Stimulated activated CD4-positive, alpha-beta T cell treated with anti-CD3 and anti-CD28 coated beads, Interleukin-15, amount 100 ng/mL, for 24 hours (primary cell): ENCODE data around the gene FOXN3.
"Not testable (repeated sequence)": the region's sequence is repeated elsewhere in the genome, so short reads cannot be mapped to it uniquely, and the experiment has no call there.

Source experiments
- DNase-seq: peaks from one replicate; pipeline ENCODE4 v3.0.0-alpha.2; 2020

Gene FOXN3

GRCh38 chr14:89215531-89215930 is 201.5 kb downstream of the FOXN3 start:
- DNase-seq, result no peak

- DNase-seq, result no peak
These were observed 201.9 kb downstream of the FOXN3 start for GRCh38 chr14:89215114-89215513.

- DNase-seq, result no peak
These were observed 202.6 kb downstream of the FOXN3 start for GRCh38 chr14:89214221-89214965.

- no peak for DNase-seq
These were observed 204.4 kb downstream of the FOXN3 start for GRCh38 chr14:89212386-89213235.

GRCh38 chr14:89209558-89209957 is 207.5 kb downstream of the FOXN3 start:
- no peak for DNase-seq

GRCh38 chr14:89207925-89208328 is 209.1 kb downstream of the FOXN3 start:
- no peak for DNase-seq

- no peak for DNase-seq
These were observed 210.5 kb downstream of the FOXN3 start for GRCh38 chr14:89206389-89207031.

- DNase-seq, result no peak
These were observed 211.8 kb downstream of the FOXN3 start for GRCh38 chr14:89205137-89205740.

GRCh38 chr14:89202413-89203190 is 214.4 kb downstream of the FOXN3 start:
- DNase-seq, result no peak

- DNase-seq, result no peak
These were observed 215.4 kb downstream of the FOXN3 start for GRCh38 chr14:89201645-89202044.

GRCh38 chr14:89199357-89199756 is 217.7 kb downstream of the FOXN3 start:
- not testable (repeated sequence) for DNase-seq

- DNase-seq, result no peak
These were observed 218.3 kb downstream of the FOXN3 start for GRCh38 chr14:89198544-89199329.

- DNase-seq, result no peak
These were observed 219.4 kb downstream of the FOXN3 start for GRCh38 chr14:89197623-89198022.

- no peak for DNase-seq
These were observed 220.5 kb downstream of the FOXN3 start for GRCh38 chr14:89196545-89196944.

- no peak for DNase-seq
These were observed 222.7 kb downstream of the FOXN3 start for GRCh38 chr14:89194376-89194775.

- no peak for DNase-seq
These were observed 226.1 kb downstream of the FOXN3 start for GRCh38 chr14:89190765-89191513.

GRCh38 chr14:89188492-89188891 is 228.5 kb downstream of the FOXN3 start:
- DNase-seq, result no peak

GRCh38 chr14:89187501-89187900 is 229.5 kb downstream of the FOXN3 start:
- DNase-seq, result no peak

GRCh38 chr14:89186856-89187376 is 230.1 kb downstream of the FOXN3 start:
- no peak for DNase-seq
